ENCODE data around the gene DEFB110. TPM values are rescaled to one million over a fixed set of nuclear protein-coding genes. Genes with fewer than 3 reads are reported as not detected.

DEFB110 gene
- total and polyA plus RNA-seq, 2 of the 13 experiments (the other 11 are each of a cell fraction or from before 2014, with no cell fraction given) = not detected

GRCh38 chr6:50025258-50025657, 3.5 kb upstream of the DEFB110 start:
- H3K9me3 ChIP-seq (ENCODE audit: low read length) = no peaks in the 10 kb centered on the region
- intact Hi-C loops (cut with micrococcal nuclease; ENCODE audit: unreplicated experiment) = no loop called here
- no peak for ATAC-seq
- no peaks in the 10 kb centered on the region for H3K36me3 ChIP-seq (replicated peaks in 1 of 2; ENCODE audit: control insufficient read depth in 1 of 2, insufficient read depth in 2 of 2, low read length in 2 of 2)
- CTCF ChIA-PET (ENCODE audit: low intra/inter-chr PET ratio, low total read pairs) = no interaction called here
- FAIRE-seq = no peak
- no peaks in the 10 kb centered on the region for H3K79me2 ChIP-seq (ENCODE audit: insufficient read depth, low read length)
- no peak overlapping the region for H3K4me3 ChIP-seq (replicated peaks in 1 of 3; ENCODE audit: insufficient read depth in 1 of 3, low read depth in 2 of 3, low read length in 3 of 3)
- no peaks in the 10 kb centered on the region for H4K20me1 ChIP-seq (ENCODE audit: insufficient read depth, low read length)
- no peak overlapping the region for H3K4me2 ChIP-seq (ENCODE audit: low read depth, low read length)
- no peaks in the 10 kb centered on the region for H3K27me3 ChIP-seq (ENCODE audit: control insufficient read depth in 1 of 2, insufficient read depth in 2 of 2, low read length in 2 of 2)
- H3K4me1 ChIP-seq (ENCODE audit: insufficient read depth, low read length) = no peaks in the 10 kb centered on the region
- 35% methylated on average over 4 of the region's 4 CpGs for WGBS (ENCODE audit: low lambda C conversion rate)
- no peak overlapping the region for H2AFZ ChIP-seq (ENCODE audit: low read length)
- no TSS peak for BruUV-seq (replicated peaks)
- DNase-seq (ENCODE audit: low spot score) = no peak
- no peak overlapping the region for H3K9ac ChIP-seq (ENCODE audit: insufficient read depth, low read depth, low read length)
- H3K27ac ChIP-seq (ENCODE audit: extremely low read length, insufficient read depth, low read length) = no peak overlapping the region
- in situ Hi-C loops (cut with HindIII; ENCODE audit: extremely low pct_ligation_motif_present, low pct_unique_long_range_greater_than_20kb) = no loop called here
- POLR2A ChIA-PET = no interaction called here
- TF ChIP-seq ARID4A (CRISPR knock-in tag; IDR thresholded peaks at IDR 0.05; ENCODE audit: borderline replicate concordance) (no peak), NFE2 (CRISPR knock-in tag; IDR thresholded peaks at IDR 0.05) (no peak), RFXAP (CRISPR knock-in tag; IDR thresholded peaks at IDR 0.05; ENCODE audit: borderline replicate concordance) (no peak), ZNF446 (CRISPR knock-in tag; IDR thresholded peaks at IDR 0.05) (no peak), REXO4 (CRISPR knock-in tag; IDR thresholded peaks at IDR 0.05; ENCODE audit: borderline replicate concordance) (no peak), ELF3 (CRISPR knock-in tag; IDR thresholded peaks at IDR 0.05) (no peak), U2AF1 (optimal IDR thresholded peaks at IDR 0.05; ENCODE audit: low read depth, low read length) (no peak), ZNF839 (CRISPR knock-in tag; IDR thresholded peaks at IDR 0.05; ENCODE audit: borderline replicate concordance) (no peak), MEIS1 (CRISPR knock-in tag; IDR thresholded peaks at IDR 0.05; ENCODE audit: borderline replicate concordance) (no peak), IKZF4 (CRISPR knock-in tag; IDR thresholded peaks at IDR 0.05; ENCODE audit: borderline replicate concordance, low read depth, not compliant biosample characterization) (no peak)
- TF ChIP-seq, protein P1, sequence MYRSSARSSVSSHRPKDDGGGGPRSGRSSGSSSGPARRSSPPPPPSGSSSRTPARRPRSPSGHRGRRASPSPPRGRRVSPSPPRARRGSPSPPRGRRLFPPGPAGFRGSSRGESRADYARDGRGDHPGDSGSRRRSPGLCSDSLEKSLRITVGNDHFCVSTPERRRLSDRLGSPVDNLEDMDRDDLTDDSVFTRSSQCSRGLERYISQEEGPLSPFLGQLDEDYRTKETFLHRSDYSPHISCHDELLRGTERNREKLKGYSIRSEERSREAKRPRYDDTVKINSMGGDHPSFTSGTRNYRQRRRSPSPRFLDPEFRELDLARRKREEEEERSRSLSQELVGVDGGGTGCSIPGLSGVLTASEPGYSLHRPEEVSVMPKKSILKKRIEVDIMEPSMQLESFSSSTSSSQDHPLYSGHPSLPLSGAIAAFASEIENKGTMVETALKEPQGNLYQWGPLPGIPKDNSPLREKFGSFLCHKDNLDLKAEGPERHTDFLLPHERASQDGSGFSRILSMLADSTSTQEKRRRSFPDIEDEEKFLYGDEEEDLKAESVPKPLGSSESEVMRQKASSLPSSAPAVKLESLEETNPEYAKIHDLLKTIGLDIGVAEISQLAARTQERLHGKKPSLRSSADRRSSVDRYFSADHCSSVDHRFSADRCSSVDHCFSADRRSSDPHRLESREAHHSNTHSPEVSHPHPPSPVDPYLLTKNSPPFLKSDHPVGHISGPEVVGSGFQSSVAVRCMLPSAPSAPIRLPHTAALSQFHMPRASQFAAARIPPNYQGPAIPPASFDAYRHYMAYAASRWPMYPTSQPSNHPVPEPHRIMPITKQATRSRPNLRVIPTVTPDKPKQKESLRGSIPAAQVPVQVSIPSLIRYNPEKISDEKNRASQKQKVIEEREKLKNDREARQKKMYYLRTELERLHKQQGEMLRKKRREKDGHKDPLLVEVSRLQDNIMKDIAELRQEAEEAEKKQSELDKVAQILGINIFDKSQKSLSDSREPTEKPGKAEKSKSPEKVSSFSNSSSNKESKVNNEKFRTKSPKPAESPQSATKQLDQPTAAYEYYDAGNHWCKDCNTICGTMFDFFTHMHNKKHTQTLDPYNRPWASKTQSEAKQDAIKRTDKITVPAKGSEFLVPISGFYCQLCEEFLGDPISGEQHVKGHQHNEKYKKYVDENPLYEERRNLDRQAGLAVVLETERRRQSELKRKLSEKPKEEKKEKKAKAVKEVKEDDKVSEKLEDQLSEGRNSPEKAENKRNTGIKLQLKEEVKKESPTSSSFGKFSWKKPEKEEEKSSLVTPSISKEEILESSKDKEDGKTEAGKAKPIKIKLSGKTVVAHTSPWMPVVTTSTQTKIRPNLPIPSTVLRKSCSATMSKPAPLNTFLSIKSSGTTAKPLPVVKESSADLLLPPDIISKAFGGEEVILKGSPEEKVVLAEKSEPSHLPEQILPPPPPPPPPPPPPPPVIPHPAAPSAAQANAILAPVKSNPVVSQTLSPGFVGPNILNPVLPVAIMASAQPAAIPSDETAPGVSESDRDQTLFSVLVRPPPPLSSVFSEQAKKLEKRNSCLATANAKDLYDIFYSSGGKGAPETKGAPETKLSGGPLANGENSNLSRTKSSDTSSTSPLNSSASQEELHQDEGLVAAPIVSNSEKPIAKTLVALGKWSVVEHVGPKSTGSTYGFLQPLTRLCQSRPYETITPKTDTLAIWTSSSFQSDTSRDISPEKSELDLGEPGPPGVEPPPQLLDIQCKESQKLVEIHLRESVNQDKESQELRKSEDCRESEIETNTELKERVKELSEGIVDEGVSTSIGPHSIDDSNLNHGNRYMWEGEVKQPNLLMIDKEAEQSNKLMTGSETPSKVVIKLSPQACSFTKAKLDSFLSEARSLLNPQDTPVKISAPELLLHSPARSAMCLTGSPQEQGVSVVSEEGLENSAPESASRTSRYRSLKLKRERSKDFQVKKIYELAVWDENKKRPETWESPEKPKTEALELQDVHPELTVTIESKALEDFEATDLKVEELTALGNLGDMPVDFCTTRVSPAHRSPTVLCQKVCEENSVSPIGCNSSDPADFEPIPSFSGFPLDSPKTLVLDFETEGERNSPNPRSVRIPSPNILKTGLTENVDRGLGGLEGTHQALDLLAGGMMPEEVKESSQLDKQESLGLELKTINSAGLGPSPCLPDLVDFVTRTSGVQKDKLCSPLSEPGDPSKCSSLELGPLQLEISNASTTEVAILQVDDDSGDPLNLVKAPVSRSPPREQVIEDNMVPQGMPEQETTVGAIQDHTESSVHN (CRISPR knock-in tag; IDR thresholded peaks at IDR 0.05) = no peak
